IMR-90 (cell line): ENCODE results near the gene ANKRD34B. TPM values are rescaled to one million over a fixed set of nuclear protein-coding genes. Genes with fewer than 3 reads are reported as not detected.

Source experiments
- ATAC-seq: fragments of 200-7000 bp; cut with Tn5 transposase; 2 replicates; pipeline ENCODE4 v1.9.1; 2020; ENCODE audit warnings: low read depth, mild to moderate bottlenecking, moderate library complexity
- BruUV-seq: library from RNA; stranded (reverse); fragments of 400-500 nt; replicated peaks from 2 replicates; lab custom pipeline; 2021; lab: Mats Ljungman, UMichigan
- CTCF ChIA-PET: fragments of 300-600 bp; formaldehyde crosslinking; extraction: SDS; loops from one replicate; lab custom pipeline; 2021; ENCODE audit warnings: antibody characterized with exemption; lab: Yijun Ruan, JAX
- POLR2A ChIA-PET: fragments of 300-600 bp; sonication (Branson Sonifier 250); formaldehyde crosslinking; loops from one replicate; lab custom pipeline; 2022; ENCODE audit warnings: antibody characterized with exemption; ENCODE audit not compliant: unreplicated experiment; lab: Charles Lee
- DNase-seq: peaks from one replicate; pipeline ENCODE4 v3.0.0; 2013
- H2AFZ ChIP-seq: replicated peaks from 2 replicates; pipeline ENCODE3; 2013; ENCODE audit warnings: low read length, mild to moderate bottlenecking; ENCODE audit not compliant: poor library complexity
- H2AK5ac ChIP-seq: 2 replicates; pipeline ENCODE4 v1.6.1; 2013; ENCODE audit warnings: low read depth, low read length, inconsistent platforms
- H2AK9ac ChIP-seq: replicated peaks from 2 replicates; pipeline ENCODE3; 2013; ENCODE audit warnings: mild to moderate bottlenecking, low read depth, low read length, moderate library complexity; ENCODE audit not compliant: poor library complexity
- H2BK120ac ChIP-seq: 2 replicates; pipeline ENCODE4 v1.6.1; 2013; ENCODE audit warnings: low read depth, low read length, inconsistent platforms
- H2BK15ac ChIP-seq: 3 replicates; pipeline ENCODE4 v1.6.1; 2013; ENCODE audit warnings: low read depth, low read length, inconsistent platforms
- H2BK20ac ChIP-seq: 2 replicates; pipeline ENCODE4 v1.6.1; 2013; ENCODE audit warnings: low read depth, mild to moderate bottlenecking, inconsistent platforms, low read length, moderate library complexity
- H2BK5ac ChIP-seq: 2 replicates; pipeline ENCODE4 v1.6.1; 2013; ENCODE audit warnings: mild to moderate bottlenecking, low read depth, low read length, inconsistent platforms; ENCODE audit not compliant: poor library complexity, severe bottlenecking
- H3K14ac ChIP-seq: replicated peaks from 2 replicates; pipeline ENCODE4 v1.6.1; 2013; ENCODE audit warnings: low read depth, low read length, inconsistent platforms
- H3K18ac ChIP-seq: 2 replicates; pipeline ENCODE4 v1.6.1; 2013; ENCODE audit warnings: low read depth, low read length, control low read depth
- H3K23ac ChIP-seq: 2 replicates; pipeline ENCODE4 v1.6.1; 2013; ENCODE audit warnings: low read depth, low read length, inconsistent platforms
- H3K27ac ChIP-seq: 2 replicates; pipeline ENCODE4 v1.5.1; 2013; ENCODE audit warnings: mild to moderate bottlenecking, control low read depth, low read length; ENCODE audit not compliant: insufficient read depth
- H3K27me3 ChIP-seq: 2 replicates; pipeline ENCODE4 v1.6.1; 2013; ENCODE audit warnings: low read length; ENCODE audit not compliant: control insufficient read depth, insufficient read depth
- H3K36me3 ChIP-seq: 2 replicates; pipeline ENCODE4 v1.6.1; 2013; ENCODE audit warnings: low read length, mixed read lengths; ENCODE audit not compliant: control insufficient read depth, insufficient read depth
- H3K4ac ChIP-seq: 2 replicates; pipeline ENCODE4 v1.6.1; 2013; ENCODE audit warnings: low read depth, low read length, inconsistent platforms
- H3K4me1 ChIP-seq: 2 replicates; pipeline ENCODE4 v1.6.1; 2013; ENCODE audit warnings: low read length, mixed read lengths; ENCODE audit not compliant: control insufficient read depth, insufficient read depth
- H3K4me2 ChIP-seq: 2 replicates; pipeline ENCODE4 v1.6.1; 2013; ENCODE audit warnings: low read depth, mild to moderate bottlenecking, control low read depth, low read length, moderate library complexity
- H3K4me3 ChIP-seq: 2 replicates; pipeline ENCODE4 v1.5.1; 2013; ENCODE audit warnings: low read depth, mild to moderate bottlenecking, control low read depth, low read length, moderate library complexity; ENCODE audit not compliant: insufficient read depth
- H3K56ac ChIP-seq: 2 replicates; pipeline ENCODE4 v1.6.1; 2013; ENCODE audit warnings: low read length, inconsistent platforms; ENCODE audit not compliant: insufficient read depth; ENCODE audit errors: extremely low read depth
- H3K79me1 ChIP-seq, 2 experiments: 2 replicates each; pipeline ENCODE4 v1.6.1; 2013; ENCODE audit warnings: low read length in 2 of 2, inconsistent platforms in 1 of 2, low read depth in 1 of 2
- H3K9ac ChIP-seq: 2 replicates; pipeline ENCODE4 v1.6.1; 2013; ENCODE audit warnings: low read depth, low read length, control low read depth
- H3K9me1 ChIP-seq: 2 replicates; pipeline ENCODE4 v1.6.1; 2013; ENCODE audit warnings: low read length, inconsistent platforms; ENCODE audit not compliant: insufficient read depth
- H3K9me3 ChIP-seq: 2 replicates; pipeline ENCODE4 v1.6.1; 2013; ENCODE audit warnings: low read length; ENCODE audit not compliant: control insufficient read depth, insufficient read depth
- H4K20me1 ChIP-seq: 2 replicates; pipeline ENCODE4 v1.6.1; 2013; ENCODE audit warnings: low read length, inconsistent platforms; ENCODE audit not compliant: insufficient read depth
- H4K5ac ChIP-seq: 2 replicates; pipeline ENCODE4 v1.6.1; 2013; ENCODE audit warnings: mild to moderate bottlenecking, low read depth, low read length, control low read depth
- H4K8ac ChIP-seq, 2 experiments: 2 replicates each; pipeline ENCODE4 v1.6.1; 2013; ENCODE audit warnings: low read depth in 2 of 2, low read length in 2 of 2, control low read depth in 1 of 2, inconsistent platforms in 1 of 2
- H4K91ac ChIP-seq: 2 replicates; pipeline ENCODE4 v1.6.1; 2013; ENCODE audit warnings: low read depth, low read length, inconsistent platforms; ENCODE audit not compliant: insufficient read depth
- MAFK ChIP-seq: IDR thresholded peaks from 2 replicates; pipeline ENCODE4 v1.6.1; 2012; ENCODE audit warnings: low read depth, low read length, improper control_type of control experiment
- MAZ ChIP-seq: IDR thresholded peaks from 2 replicates; pipeline ENCODE4 v1.6.1; 2012; ENCODE audit warnings: low read depth, mild to moderate bottlenecking, low read length, improper control_type of control experiment, moderate library complexity, borderline replicate concordance
- RAD21 ChIP-seq: IDR thresholded peaks from 2 replicates; pipeline ENCODE4 v1.6.1; 2012; ENCODE audit warnings: low read length, improper control_type of control experiment
- RFX5 ChIP-seq: IDR thresholded peaks from 2 replicates; pipeline ENCODE4 v1.8.0; 2012; ENCODE audit warnings: low read depth, mild to moderate bottlenecking, low read length, moderate library complexity
- WGBS, 2 experiments: methylation state at CpG; one replicate each; pipeline versions ENCODE4 v1.1.5 to v1.1.7; 2013; ENCODE audit warnings: missing lambda C conversion rate in 2 of 2; ENCODE audit not compliant: insufficient read length in 1 of 2; ENCODE audit errors: extremely low coverage in 2 of 2; 5-methylcytosine and 5-hydroxymethylcytosine counted together
- dilution Hi-C: fragments of 300-500 bp; cut with HindIII; formaldehyde crosslinking; loops from one replicate; pipeline ENCODE4 v1.14.3; 2018; ENCODE audit warnings: low sequenced_read_pairs; ENCODE audit not compliant: unreplicated experiment
- in situ Hi-C: fragments of 300-500 bp; cut with MboI; formaldehyde crosslinking; loops from 3 replicates; pipeline ENCODE4 v1.14.3; 2019; ENCODE audit warnings: low sequenced_read_pairs, inconsistent platforms, mixed read lengths
- intact Hi-C: fragments of 100-400 bp; cut with micrococcal nuclease; formaldehyde crosslinking; loops from 2 replicates; pipeline ENCODE4 v1.10.0; 2022
- polyA plus RNA-seq, 3 experiments: library from polyadenylated mRNA; depleted of rRNA; stranded (reverse); fragments of >200 nt; gene quantifications; 2 replicates each; pipeline ENCODE4 v1.2.3, GENCODE V29; 2012; ENCODE audit warnings: low replicate concordance in 1 of 3
- total RNA-seq: library from RNA; depleted of rRNA; stranded (reverse); fragments of >200 nt; gene quantifications from 2 replicates; pipeline ENCODE4 v1.2.3, GENCODE V29; 2012
- TF ChIP-seq, protein P1 (sequence below): fragments of 150-350 bp; IDR thresholded peaks from 2 replicates; pipeline ENCODE4 v1.6.1; 2016; ENCODE audit warnings: low read depth, mild to moderate bottlenecking, low read length, moderate library complexity, borderline replicate concordance

ANKRD34B gene
- total and polyA plus RNA-seq, 2 of the 4 experiments (the other 2 are of a cell fraction) = not detected

DNA sequence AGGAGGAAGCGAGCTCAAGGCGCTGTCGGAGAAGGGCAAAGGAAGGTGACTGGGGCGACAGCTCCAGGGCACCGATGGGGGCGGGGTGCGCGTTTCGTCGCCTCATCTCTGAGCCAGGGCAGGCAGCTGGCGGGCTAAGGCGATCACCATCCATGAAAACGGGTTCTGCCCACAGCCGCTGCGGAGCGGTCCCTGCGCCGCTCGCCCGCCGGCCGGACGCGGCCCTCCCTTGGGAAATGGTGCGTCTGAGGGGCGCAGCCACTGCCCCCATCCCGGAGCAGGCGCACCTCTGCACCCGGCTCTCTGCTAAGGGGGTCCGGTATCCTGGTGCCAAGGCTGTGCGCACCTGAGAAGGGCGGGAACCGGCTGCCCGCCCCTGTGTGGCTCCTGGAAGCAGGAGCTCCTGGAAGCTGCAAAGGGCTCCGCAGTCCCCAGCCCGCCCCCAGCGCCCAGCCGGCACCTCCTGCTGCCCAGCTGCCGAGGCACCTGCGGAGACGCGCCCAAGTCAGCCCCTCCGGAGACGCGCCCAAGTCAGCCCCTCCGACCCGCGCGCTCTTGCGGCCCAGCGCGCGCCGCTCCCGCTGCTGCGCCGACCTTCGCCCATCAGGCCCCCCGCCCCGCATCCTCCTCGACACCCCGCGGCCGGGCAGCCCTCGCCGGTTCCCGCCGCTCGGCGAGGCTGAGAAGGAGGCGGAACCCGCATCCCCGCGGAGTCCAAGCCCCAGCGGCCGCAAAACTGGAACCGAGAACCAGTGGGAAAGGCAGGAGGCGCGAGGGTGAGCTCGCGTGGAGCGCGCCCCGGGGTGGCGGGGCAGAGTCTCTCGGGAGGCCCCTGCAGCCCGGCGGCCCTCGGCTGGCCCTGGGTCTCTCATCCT is 757 bp downstream of the ANKRD34B start:
- no peak overlapping the region for H2BK15ac ChIP-seq
- intact Hi-C loops (no loop called here), in situ Hi-C loops (no loop called here), dilution Hi-C loops (no loop called here)
- H3K79me1 ChIP-seq = no peaks in the 10 kb centered on the region
- no peak overlapping the region for H3K56ac ChIP-seq
- H2BK5ac ChIP-seq = no peak overlapping the region
- no peak overlapping the region for H3K9ac ChIP-seq
- no peaks in the 10 kb centered on the region for H3K9me1 ChIP-seq
- ATAC-seq = peak; percentile 28
- H4K8ac ChIP-seq = no peak overlapping the region
- TF ChIP-seq, protein P1, sequence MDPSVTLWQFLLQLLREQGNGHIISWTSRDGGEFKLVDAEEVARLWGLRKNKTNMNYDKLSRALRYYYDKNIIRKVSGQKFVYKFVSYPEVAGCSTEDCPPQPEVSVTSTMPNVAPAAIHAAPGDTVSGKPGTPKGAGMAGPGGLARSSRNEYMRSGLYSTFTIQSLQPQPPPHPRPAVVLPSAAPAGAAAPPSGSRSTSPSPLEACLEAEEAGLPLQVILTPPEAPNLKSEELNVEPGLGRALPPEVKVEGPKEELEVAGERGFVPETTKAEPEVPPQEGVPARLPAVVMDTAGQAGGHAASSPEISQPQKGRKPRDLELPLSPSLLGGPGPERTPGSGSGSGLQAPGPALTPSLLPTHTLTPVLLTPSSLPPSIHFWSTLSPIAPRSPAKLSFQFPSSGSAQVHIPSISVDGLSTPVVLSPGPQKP = no peak
- TF ChIP-seq MAFK (no peak), RAD21 (no peak), MAZ (no peak), RFX5 (no peak)
- no peak overlapping the region for H3K14ac ChIP-seq
- peak overlapping the region; percentile 51 for H2AFZ ChIP-seq
- no peak overlapping the region for H3K23ac ChIP-seq
- H3K27ac ChIP-seq = no peak overlapping the region
- no peak overlapping the region; the same call in 1 of the 2 replicates for H3K4me3 ChIP-seq
- peaks cover 56% of the 10 kb centered on the region for H3K27me3 ChIP-seq
- no peaks in the 10 kb centered on the region for H4K20me1 ChIP-seq
- no peak overlapping the region for H2AK5ac ChIP-seq
- peaks cover 5% of the 10 kb centered on the region for H3K9me3 ChIP-seq
- H3K18ac ChIP-seq = no peak overlapping the region
- H2AK9ac ChIP-seq = no peak overlapping the region
- no peaks in the 10 kb centered on the region; the same call in 1 of the 2 replicates for H3K4me1 ChIP-seq
- H4K91ac ChIP-seq = no peak overlapping the region
- CTCF ChIA-PET = no interaction called here
- no peak overlapping the region for H4K5ac ChIP-seq
- no TSS peak for BruUV-seq
- WGBS, 2 experiments = 2% methylated on average over 51 of the region's 89 CpGs; no CpG with 5 or more reads in 1 of the 2 experiments
- POLR2A ChIA-PET = no interaction called here
- no peaks in the 10 kb centered on the region for H3K36me3 ChIP-seq
- H3K4ac ChIP-seq = no peak overlapping the region
- peak overlapping the region; percentile 56; the same call in 1 of the 2 replicates for H3K4me2 ChIP-seq
- no peak overlapping the region for H2BK20ac ChIP-seq
- no peak overlapping the region for H2BK120ac ChIP-seq
- no peak for DNase-seq
